ENCODE measurements around the gene CWF19L2.
"Not testable (repeated sequence)": the region's sequence is repeated elsewhere in the genome, so short reads cannot be mapped to it uniquely, and the experiment has no call there.

Gene CWF19L2

DNA sequence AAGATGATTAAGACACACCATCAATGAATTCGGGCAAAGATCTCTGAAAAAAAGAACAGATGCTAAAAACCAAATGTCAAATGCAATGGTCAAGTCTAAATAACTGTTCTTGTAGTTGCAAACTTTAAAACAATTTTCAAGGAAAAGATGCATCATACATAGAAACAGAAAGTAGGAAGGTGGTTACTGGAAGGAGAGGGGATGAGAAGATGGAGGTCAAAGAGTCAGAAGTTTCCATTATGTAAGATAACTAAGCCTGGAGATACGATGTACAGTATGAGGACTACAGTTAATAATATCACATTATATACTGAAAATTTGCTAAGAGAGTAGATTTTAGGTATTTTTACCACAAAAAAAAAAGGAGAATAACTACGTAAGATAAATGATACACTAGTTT, 27.1 kb downstream of the CWF19L2 start:
- no peak for DNase-seq

DNA sequence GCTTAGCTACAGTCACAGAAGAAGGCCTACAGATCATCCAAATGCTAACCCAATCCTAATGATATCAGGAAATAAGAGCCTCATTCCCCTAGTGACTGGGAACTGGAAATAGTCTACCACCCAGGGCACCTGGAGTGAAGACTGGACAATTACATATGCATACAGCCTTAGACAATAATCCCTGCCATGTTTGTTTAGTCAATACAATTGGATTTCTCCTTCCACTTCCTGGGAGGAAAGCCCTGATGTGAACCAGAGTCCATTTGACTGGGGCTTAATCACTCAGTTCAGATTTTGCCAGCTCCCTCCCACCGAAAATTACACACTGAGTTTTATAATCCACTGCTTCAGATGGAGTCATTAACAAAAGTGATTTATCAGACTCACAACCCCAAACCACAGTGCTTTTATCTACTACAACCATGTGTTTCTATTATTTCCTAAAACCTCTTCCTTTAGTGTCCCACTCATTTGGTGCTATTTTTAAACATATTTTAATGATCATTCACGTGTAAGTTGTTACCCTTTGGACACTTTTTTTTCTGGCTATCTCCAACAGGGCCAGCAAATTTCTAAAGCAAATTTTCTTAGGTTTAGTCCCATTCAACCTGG, 29.9 kb downstream of the CWF19L2 start:
- DNase-seq = no peak

DNA sequence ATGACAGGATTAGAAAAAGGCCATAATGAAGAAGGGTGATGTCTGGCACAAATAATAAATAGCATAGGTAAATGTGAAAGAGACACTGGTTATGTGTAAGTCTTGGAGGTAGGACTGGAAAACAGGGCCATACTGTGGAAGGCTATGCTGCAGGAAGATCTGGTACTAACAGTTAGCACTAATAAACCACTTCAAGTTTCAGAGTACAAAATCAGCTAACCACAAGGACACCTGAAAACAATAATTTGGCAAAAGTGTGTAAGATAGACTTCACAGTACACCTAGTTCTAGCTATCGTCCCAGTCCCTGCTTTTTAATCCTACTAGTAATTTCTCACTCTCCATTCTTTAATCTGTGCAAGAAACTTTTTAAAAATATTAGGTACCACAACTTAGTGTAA, 44.3 kb downstream of the CWF19L2 start:
- DNase-seq = no peak

DNA sequence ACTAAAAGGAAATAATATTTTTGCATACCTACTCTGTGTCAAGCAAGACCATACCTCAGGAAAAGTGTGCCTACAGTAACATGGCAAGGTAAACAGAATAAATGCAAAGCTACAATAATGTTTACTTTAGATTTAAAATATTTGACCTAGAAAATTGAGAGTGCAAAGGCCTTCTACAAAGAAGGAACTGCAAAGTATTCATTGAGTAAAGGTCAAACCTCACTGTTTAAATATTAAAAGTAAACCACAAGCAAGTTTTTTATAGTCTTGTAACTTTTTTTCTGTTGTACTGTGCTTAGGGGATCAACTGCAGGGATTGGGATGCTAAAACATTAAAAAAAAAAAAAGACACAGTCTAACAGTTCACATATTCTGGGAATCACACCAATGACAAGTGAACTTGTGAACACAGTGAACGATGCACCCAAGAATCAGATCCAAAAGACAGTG, 48.8 kb downstream of the CWF19L2 start:
- no peak for DNase-seq

DNA sequence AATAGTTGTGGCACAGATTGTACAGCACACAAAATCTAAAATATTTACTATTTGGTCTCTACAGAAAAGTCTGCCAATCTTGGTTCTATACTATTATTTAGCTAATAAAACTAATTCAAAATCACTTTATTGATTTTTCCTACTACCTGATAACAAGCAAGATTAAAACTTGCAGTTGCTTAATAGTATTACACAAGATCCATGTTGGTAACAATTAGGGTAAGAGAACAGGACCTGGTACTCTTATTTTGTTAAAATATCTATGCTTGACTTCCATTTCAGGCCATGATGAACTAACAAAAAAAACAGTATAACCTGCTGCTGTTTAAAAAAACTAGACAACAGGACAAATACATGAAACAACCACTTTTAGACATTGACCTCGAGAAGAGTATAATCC, 52.4 kb downstream of the CWF19L2 start:
- no peak for DNase-seq

DNA sequence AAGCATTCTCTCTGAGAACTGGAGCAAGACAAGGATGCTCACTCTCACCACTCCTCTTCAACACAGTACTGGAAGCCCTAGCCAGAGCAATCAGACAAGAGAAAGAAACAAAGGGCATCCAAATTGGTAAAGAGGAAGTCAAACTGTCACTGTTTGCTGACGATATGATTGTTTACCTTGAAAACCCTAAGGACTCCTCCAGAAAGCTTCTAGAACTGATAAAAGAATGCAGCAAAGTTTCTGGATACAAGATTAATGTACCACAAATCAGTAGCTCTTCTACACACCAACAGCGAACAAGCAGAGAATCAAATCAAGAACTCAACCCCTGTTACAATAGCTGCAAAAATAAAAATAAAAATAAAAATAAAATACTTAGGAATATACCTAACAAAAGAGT, 56.5 kb downstream of the CWF19L2 start:
- not testable (repeated sequence) for DNase-seq

DNA sequence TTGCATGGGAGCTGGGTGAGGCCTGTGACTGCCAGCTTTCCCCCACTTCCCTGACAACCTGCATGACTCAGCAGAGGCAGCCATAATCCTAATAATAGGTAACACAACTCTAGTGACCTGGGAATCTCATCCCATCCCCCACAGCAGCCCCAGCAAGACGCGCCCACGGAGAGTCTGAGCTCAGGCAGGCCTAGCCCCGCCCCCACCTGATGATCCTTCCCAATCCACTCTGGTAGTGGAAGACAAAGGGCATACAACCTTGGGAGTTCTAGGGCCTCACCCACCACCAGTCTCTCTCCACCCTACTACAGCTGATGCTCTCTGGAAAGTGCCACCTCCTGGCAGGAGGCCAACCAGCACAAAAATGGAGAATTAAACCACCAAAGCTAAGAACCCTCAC, 60.3 kb downstream of the CWF19L2 start:
- DNase-seq = no peak

DNA sequence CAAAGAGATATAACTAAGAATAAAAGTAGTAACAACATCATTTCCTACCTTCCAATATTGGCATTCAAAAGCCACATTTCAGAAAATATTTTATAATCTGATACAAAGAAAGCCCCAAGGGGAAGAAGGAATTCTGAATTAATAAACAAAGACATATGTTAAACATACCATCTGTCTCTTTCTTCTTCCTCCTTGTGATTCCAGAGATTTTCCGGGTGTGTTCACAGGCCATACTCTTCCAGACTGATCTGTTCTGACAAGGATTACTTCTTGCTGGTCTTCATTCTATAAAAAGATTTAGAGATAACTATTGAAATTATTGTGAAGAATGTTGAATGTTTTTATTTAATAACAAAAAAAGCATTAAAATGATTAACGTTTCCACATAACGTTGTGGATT, 65.0 kb downstream of the CWF19L2 start:
- DNase-seq = no peak

DNA sequence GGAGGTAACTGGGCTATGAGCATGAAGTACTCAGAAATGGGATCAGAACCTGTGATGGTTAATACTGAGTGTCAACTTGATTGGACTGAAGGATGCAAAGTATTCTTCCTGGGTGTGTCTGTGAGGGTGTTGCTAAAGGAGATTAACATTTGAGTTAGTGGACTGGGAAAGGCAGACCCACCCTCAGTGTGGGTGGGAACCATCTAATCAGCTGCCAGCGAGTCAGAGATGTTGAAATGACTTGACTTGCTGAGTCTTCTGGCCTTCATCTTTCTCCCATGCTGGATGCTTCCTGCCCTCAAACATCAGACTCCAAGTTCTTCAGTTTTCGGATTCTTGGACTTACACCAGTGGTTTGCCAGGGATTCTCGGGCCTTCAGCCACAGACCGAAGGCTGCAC, 66.9 kb downstream of the CWF19L2 start:
- DNase-seq = not testable (repeated sequence)

DNA sequence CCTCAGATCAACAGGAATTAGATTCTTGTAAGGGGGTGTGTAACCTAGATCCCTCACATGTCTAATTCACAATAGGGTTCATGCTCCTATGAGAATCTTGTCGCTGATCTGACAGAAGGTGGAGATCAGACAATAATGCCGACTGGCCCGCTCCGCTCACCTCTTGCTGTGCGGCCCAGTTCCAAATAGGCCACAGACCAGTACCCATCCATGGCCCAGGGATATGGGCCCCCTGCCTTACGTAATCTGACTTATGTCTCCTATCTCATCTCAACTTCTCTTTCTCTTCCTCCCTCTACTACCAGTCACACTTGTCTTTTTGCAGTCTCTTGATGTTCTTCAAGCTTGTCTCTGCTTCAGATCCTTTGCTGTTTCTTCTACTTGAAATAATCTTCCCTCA, 70.0 kb downstream of the CWF19L2 start:
- DNase-seq = no peak

DNA sequence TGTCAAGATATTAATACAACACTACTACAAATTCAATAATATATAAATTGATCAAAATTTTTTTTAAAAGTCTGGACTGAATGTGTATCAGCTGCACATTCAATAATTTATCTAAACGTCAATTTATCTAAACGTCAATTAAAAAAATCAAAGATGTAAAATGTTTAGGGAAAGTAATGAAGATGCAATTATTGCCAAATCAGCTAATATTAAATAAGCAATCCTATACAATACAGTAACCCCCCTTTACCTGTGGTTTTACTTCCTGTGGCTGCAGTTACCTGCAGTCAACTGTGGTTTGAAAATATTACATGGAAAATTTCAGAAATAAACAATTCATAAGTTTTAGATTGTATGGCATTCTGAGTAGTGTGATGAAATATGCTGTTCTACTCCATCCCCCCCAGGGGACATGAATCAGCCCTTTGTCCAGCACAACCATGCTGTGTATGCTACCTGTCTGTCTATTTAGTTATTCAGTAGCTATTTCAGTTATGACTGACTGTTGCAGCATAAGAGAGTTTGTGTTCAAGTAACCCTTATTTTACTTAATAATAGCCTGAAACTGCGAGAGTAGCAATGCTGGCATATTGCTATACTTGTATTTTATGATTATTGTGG, 72.2 kb downstream of the CWF19L2 start:
- DNase-seq = no peak

DNA sequence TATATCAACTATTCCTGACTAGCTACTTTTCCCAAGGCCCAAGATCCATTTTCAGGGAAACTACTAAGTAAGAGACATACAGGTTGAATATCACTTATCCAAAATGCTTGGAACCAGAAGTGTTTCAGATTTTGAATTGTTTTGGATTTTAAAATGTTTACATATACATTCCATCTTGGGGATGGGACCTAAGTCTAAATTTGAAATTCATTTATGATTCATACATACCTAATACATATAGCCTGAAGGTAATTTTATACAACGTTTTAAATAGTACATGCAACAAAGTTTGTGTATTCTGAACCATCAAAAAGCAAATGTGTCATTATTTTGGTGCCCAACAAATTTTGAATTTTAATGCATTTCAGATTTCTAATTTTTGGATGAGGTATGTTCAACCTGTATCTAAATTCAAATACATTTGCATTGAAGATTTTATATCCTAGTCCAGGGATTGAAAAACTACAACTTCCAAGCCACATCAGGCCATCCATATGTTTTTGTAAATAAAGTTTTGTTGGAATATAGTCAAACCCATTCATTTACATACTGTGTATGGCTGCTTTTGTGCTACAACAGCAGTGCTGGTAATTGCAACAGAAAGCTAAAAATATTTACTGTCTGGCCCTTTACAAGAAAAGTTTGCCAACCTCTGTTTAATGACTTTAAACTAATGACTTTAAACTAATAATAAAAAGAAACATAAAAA, 73.3 kb downstream of the CWF19L2 start:
- DNase-seq = no peak

DNA sequence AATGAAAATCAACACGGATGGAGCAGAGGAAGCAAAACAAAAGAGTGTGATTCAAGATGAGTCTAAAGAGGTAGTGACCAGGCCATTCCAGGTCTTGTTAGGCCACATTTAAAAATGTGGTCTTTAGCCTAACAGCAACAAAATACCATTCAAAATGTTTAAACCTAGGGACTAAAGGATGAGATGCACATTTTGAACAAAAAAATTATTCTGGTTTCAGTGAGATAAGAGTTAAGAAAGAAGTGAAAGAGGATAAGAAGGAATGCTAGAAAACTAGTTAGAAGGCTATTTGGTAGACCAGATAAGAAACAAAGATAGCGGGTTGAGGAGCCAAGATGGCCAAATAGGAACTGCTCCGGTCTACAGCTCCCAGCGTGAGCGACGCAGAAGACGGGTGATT, 85.2 kb downstream of the CWF19L2 start:
- DNase-seq = no peak

DNA sequence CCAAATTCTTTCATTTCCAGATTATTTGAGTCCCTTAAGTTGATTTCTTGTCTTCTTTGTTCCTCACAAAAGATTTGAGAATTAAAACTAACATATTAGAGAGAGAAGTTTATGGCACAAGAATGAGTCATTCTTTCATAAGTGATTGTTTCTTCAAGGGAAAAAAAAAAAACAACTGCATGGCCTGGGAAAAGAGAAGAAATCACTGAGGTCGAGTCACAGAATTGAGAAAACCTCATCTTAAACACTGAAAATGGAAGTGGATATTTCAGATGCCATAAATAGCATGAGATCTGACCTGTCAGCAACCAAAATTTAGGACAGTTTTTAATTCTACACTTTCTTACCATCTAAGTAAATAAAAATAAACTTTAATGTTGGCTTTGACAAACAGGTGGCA, 87.2 kb downstream of the CWF19L2 start:
- no peak for DNase-seq

DNA sequence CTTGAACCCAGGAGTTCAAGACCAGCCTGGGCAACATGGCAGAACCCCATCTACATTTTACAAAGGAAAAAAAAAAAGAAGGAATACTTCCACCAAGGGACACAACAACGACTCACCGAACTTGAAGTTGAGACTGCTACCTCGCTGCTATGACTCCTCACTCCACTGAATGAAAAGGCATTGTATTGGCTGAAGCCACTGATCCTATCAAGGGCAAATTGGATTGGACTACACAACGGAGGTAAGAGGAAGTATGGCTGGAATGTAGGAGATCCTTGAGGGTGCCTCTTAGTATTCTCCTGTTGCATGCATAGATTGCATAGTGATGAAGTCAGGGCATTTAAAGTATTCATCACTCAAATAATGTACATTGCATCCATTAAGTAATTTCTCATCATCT, 97.9 kb downstream of the CWF19L2 start:
- no peak for DNase-seq

DNA sequence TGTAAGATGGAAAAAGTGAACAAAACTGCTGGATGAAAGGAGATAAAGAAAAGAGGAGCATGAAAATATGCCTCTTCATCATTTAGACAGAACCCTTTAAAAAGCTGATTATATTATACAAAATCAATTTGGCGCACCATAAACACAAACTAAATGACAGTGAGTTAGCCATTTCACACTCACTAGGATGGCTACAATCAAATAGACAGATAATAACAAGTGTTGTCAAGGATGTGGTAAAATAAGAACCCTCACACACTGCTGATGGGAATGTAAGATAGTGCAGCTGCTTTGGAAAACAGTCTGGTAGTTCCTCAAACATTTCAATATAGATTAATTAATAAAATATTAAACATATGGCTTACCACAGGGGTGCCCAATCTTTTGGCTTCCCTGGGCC, 99.7 kb downstream of the CWF19L2 start:
- no peak for DNase-seq

DNA sequence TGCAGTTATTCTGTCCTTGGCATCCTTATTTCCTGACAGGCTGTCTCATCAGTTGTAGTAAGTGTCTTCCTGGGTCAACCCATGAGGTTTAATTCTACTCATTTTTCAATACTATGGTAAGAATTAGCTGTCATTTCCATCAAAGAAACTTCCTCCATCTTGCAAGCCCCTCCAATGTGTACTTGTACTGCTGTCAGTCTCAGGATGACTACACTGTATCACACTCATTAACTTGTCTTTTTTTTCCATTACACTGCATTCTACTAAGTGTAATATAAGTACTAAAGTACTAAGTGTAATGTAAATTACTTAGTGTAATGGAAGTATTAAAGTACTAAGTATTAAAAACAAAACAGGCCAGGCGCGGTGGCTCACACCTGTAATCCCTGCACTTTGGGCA, 102.8 kb downstream of the CWF19L2 start:
- no peak for DNase-seq

DNA sequence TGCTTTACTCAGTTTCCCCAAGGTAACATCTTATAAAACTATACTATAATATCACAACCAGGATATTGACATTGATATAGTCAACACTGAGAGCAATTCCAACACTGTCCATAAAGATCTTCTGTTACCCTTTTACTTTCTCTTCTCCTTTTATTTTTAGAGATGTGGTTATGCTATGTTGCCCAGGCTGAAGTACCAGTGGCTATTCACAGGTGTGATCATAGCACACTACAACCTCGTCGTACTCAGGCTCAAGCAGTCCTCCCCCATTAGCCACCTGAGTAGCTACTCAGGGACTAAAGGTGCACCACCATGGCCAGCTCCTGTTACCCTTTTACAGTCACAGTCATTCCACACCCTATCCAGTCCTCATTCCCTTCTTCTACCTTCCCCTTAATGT, 119.7 kb downstream of the CWF19L2 start:
- no peak for DNase-seq

DNA sequence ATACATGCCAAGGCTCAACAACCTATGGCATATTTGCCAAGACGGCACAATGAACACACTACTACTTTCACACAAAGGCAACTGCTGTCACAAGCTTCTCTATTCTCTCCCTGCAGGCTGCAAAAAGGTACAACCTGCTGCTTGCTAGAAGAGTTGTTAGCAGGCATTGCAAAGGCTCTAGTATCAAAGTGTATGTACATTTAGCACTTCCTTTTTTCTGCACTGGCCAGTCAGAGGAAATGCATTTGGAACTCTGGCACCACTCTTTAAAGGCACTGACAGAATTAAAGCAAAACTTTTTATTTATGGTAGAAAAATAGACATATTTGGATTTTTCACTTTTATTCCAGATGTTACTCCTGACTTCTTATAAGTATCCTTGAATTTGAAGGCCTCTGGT, 125.9 kb downstream of the CWF19L2 start:
- DNase-seq = no peak

DNA sequence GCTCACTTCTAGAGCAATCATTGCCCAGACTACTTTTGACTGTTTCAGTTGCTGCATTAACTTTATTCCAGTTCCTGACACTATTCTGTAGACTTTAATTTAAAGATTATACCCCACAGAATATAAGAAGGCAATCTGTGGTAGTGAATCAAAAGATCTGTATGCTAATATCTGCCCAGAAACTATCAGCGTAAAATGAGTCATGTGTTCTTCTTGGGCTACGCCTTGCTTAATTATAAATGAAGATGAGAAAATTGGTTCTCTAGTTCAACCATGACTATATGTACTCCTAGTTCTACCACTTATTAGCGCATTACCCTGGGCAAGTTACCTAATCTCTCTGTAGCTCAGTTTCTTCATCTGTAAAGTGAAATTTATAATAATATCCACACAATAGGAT, 128.5 kb downstream of the CWF19L2 start:
- DNase-seq = no peak

DNA sequence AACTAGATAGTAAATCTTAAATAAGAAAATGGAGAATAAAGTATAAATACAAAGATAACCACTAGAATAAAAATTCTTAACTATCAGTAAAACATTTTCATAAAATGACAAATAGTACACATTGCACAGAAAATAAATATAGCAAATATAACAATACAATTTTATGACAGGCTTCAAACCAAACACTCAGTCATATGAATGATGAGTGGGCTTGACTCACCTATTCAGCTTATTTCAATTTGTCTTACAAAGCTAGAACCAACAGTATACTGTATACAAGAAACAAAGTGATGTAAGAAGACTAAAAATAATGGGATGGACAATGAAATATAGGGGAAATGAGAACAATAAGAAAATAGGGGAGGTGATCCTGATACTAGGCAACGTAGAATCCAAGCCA, 141.2 kb downstream of the CWF19L2 start:
- no peak for DNase-seq

DNA sequence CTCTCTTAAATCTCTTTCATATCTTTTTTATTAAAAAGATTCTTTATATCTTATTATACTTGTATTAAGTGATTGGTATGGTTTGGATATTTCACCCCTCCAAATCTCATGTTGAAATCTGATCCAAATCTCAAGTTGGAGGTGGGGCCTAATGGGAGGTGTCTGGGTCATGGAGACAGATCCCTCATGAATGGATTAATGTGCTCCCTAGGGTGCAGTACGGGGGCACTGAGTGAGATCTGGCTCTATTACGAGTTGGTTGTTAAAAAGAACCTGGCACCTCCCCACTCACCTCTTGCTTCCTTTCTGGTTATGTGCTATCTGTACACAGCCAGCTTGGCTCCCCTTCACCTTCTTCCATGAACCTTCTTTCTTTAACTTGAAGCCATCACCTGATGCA, 149.6 kb downstream of the CWF19L2 start:
- no peak for DNase-seq

DNA sequence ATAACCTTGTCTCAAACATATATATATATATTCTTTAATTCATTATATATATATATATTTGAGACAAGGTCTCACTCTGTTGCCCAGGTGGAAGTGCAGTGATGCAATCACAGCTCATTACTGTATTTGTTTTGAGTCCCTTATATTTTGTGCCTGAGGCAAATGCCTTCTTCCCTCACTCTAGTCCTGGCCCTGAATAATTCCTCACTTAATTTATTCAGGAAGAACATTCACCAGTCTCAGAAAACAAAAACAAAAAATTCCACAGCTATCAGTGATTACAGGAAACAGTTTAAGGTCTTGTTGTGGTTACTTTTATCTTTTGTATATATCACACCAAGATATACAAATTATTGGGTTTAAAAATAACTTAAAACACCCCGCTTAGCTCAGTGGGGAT, 155.7 kb downstream of the CWF19L2 start:
- no peak for DNase-seq

DNA sequence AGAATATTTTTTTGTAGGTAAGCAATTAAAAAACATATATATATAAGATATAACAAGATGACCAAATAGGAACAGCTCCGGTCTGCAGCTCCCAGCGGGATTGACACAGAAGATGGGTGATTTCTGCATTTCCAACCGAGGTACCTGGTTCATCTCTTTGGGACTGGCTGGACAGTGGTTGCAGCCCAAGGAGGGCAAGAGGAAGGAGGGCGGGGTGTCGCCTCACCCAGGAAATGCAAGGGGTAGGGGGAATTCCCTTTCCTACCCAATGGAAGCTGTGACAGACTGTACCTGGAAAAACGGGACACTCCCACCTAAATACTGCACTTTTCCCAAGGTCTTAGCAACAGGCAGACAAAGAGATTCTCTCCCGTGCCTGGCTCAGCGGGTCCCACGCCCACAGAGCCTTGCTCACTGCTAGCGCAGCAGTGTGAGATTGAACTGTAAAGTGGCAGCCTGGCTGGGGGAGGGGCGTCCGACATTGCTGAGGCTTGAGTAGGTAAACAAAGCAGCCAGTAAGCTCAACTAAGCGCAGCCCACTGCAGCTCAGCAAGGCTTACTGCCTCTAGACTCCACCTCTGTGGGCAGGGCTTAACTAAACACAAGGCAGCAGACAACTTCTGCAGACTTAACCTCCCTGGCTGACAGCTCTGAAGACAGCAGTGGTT, 163.8 kb downstream of the CWF19L2 start:
- DNase-seq = no peak

All from activated CD4-positive, CD25-positive, alpha-beta regulatory T cell treated with anti-CD3 and anti-CD28 coated beads, Interleukin-2, amount 50 U/mL, for 72 hours (primary cell).